ENCODE data around the gene SHLD1.
"Not testable (repeated sequence)": the region's sequence is repeated elsewhere in the genome, so short reads cannot be mapped to it uniquely, and the experiment has no call there.

Gene SHLD1

GRCh38 chr20:5779071-5779900, 29.1 kb downstream of the SHLD1 start:
- no peak for FAIRE-seq
- no peak for DNase-seq (ENCODE audit: insufficient read length, low spot score)

- DNase-seq (ENCODE audit: insufficient read length, low spot score) (no peak), FAIRE-seq (no peak)
Measured at GRCh38 chr20:5780846-5781217, 30.6 kb downstream of the SHLD1 start.

GRCh38 chr20:5781367-5781766, 31.2 kb downstream of the SHLD1 start:
- FAIRE-seq; DNase-seq (ENCODE audit: insufficient read length, low spot score): not testable (repeated sequence)

DNA sequence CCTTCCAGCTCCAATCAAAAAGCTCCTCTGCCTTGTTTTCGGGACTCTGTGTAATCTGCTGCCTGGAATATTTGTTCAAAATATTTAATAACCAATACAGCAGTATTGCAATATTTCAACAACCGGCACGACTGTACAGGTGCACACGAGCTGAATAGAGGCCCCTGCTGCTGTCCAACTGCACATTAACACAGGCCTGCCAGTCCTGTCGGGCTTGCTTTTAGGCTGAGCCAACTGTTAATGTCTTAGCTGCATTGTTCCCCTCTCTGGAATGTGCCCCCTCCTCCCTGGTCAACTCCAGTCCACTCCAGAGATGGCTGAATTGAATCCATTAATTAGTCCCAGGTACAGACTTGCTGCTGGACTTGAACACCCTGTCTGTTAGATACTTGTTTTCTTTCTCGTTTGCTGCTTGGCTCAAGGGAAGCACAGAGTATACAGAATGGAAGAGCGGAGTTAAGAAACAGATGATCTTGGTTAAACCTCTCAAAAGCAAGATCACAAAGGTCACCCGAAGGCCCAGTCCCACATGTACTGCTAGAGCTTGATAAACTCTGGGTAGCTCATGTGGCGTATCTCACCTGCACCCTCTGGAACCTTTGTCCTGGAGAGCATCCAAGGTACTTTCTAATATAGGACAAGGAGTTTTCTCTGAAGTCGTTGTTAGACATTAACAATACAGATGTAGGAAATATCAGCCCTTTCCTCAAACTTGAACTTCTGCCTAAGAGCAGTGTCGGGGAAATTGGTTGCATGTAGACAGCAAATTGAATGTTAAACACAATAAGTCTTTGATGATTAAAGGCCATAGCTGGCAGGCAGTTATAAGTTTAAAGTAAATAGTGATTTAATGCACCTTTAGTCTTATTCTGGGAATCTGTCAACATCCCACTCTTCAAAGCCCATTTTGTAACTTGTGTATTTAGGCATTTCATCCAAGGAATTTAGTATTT, 31.9 kb downstream of the SHLD1 start:
- no peak for DNase-seq (ENCODE audit: insufficient read length, low spot score)
- FAIRE-seq: no peak

- no peak for FAIRE-seq
- DNase-seq (ENCODE audit: insufficient read length, low spot score): no peak
Measured at GRCh38 chr20:5784735-5785134, 34.5 kb downstream of the SHLD1 start.

- DNase-seq (ENCODE audit: insufficient read length, low spot score) (no peak), FAIRE-seq (no peak)
Measured at GRCh38 chr20:5785146-5785545, 34.9 kb downstream of the SHLD1 start.

GRCh38 chr20:5786930-5787795, 37.0 kb downstream of the SHLD1 start:
- DNase-seq (ENCODE audit: insufficient read length, low spot score) (no peak), FAIRE-seq (no peak)

- DNase-seq (ENCODE audit: insufficient read length, low spot score) (no peak), FAIRE-seq (no peak)
Measured at GRCh38 chr20:5787796-5788165, 37.6 kb downstream of the SHLD1 start.

GRCh38 chr20:5788385-5788895, 38.2 kb downstream of the SHLD1 start:
- DNase-seq (ENCODE audit: insufficient read length, low spot score): peak; percentile 74
- FAIRE-seq: peak; percentile 98

DNA sequence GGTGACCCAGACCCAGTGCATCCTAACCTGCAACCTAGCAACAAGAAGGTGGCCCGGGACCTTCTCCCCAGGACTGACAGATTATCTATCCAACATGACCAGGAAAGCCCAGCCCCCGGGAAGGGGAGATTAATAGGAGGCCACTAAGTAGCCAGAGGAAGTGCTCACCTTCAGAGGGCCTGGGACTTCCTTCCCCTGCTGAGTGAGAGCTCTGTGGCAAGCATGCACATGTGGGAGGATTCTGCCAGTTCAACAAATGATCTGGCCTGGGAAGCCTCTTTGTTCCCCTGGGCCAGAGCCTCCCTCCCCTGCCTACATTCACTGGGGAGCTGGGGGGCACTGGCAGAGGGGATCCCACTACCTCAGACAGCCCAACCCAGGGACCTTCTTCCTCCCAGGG, 39.6 kb downstream of the SHLD1 start:
- FAIRE-seq (no peak), DNase-seq (ENCODE audit: insufficient read length, low spot score) (no peak)

DNA sequence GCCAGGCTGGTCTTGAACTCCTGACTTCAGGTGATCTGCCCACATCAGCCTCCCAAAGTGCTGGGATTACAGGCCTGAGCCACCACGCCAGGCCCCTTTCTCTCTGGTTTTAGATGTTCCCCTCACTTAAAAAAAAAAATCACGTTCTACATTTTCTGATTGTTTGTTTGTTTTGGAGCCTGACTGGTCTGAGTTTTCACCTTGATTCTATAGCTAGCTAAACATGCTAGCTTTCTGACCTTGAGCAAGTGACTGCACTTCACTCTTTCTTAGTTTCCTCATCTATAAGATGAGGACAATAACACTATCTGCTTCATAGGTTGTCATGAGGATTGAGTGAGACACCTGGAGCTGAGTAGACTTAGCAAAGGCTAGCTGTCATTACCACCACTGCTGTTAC, 43.7 kb downstream of the SHLD1 start:
- FAIRE-seq (peak; percentile 62), DNase-seq (ENCODE audit: insufficient read length, low spot score) (no peak)

GRCh38 chr20:5796331-5797040, 46.3 kb downstream of the SHLD1 start:
- no peak for DNase-seq (ENCODE audit: insufficient read length, low spot score)
- FAIRE-seq: no peak

DNA sequence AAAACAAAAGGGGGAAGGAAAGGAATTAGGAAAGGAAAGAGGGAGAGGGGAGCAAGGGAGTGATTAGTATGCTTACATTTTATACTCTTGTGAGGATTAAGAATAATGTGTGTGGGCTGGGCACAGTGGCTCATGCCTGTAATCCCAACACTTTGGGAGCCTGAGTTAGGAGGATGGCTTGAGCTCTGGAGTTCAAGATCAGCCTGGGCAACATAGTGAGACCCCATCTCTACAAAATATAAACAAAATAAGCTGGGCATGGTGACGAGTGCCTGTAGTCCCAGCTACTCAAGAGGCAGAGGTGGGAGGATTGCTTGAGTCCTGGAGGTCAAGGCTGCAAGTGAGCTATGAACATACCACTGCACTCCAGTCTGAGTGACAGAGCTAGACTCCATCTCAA, 47.0 kb downstream of the SHLD1 start:
- FAIRE-seq (peak; percentile 23), DNase-seq (ENCODE audit: insufficient read length, low spot score) (no peak)

- peak; percentile 94 for FAIRE-seq
- peak; percentile 49 for DNase-seq (ENCODE audit: insufficient read length, low spot score)
Measured at GRCh38 chr20:5797843-5798462, 47.8 kb downstream of the SHLD1 start.

- not testable (repeated sequence) for DNase-seq (ENCODE audit: insufficient read length, low spot score); FAIRE-seq
Measured at GRCh38 chr20:5803754-5804303, 53.6 kb downstream of the SHLD1 start.

DNA sequence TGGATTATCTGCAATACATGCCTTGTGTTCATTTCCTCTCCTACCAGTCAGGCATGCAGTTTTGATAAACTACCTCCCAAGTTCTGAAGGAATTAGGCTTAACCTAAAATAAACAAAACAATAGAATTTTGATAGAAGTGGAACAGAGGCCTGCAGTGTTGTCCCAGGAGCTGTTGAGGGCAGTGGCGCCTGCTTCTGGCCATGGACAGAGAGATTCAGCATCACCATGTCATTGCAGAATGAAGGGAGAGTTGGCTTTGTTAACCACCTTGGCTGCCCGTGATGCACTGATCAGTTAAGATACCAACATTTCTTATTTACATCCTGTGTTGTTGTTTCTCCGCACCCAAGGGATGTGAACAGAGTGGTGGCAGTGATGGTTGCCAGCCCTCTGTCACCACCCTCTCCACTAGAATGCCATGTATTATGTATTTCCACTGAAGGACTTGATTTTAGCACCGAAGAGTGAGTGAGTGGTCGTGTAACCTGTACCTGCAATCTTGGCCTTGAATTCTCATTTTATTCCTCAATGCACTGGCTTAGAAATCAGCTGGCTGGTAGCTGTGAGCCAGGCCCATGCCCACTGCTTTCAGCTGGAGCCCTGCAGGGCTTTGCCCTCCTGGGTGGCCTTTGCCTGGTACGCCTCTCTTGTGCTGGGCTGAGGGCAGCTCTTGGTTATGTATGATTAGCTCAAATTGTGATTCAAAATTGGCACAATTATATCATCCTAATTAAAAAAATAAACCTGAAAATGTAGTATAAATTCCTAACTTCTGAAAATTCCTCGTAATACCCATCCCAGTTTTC, 56.5 kb downstream of the SHLD1 start:
- DNase-seq (ENCODE audit: insufficient read length, low spot score): no peak
- FAIRE-seq: no peak

DNA sequence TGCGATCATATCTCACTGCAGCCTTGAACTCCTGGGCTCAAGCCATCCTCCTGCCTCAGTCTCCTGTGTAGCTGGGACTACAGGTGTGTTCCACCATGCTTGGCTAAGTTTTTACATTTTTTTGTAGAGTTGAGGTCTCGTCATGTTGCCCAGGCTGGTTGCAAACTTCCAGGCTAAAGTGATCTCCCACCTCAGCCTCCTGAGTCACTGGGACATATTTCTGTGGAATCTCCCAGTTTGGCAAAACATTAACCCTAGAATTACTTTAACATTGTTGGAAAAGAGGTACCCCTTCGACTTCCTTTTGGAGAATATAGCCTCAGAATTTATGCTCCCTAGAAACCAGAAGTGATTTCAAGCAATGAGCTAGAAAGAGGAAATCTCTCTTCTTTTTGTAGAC, 57.2 kb downstream of the SHLD1 start:
- DNase-seq (ENCODE audit: insufficient read length, low spot score) (no peak), FAIRE-seq (no peak)

GRCh38 chr20:5808901-5809300, 58.7 kb downstream of the SHLD1 start:
- FAIRE-seq: no peak

More at GRCh38 chr20:5808901-5809300, 58.7 kb downstream of the SHLD1 start:
- no peak for DNase-seq (ENCODE audit: insufficient read length, low spot score)
